HG03196 (cell line): ENCODE data around the gene KLF16.
A peak's percentile ranks its signal among the peaks of the same experiment; 100 is the strongest.

Source experiments
- ATAC-seq: cut with Tn5 transposase; IDR thresholded peaks from one replicate; pipeline ENCODE4 v1.9.1; 2021; ENCODE audit not compliant: unreplicated experiment

KLF16 gene

GRCh38 chr19:1856345-1856697, 7.1 kb downstream of the KLF16 start:
- ATAC-seq = no peak

GRCh38 chr19:1855828-1856255, 7.5 kb downstream of the KLF16 start:
- no peak for ATAC-seq

GRCh38 chr19:1855040-1855827, 8.1 kb downstream of the KLF16 start:
- peak; percentile 42 for ATAC-seq

GRCh38 chr19:1854542-1855039, 8.8 kb downstream of the KLF16 start:
- ATAC-seq = no peak

GRCh38 chr19:1854039-1854541, 9.3 kb downstream of the KLF16 start:
- ATAC-seq = no peak

- no peak for ATAC-seq
Observed at GRCh38 chr19:1853295-1854038, 9.9 kb downstream of the KLF16 start.

GRCh38 chr19:1852581-1853128, 10.7 kb downstream of the KLF16 start:
- ATAC-seq = no peak

GRCh38 chr19:1851654-1852580, 11.5 kb downstream of the KLF16 start:
- ATAC-seq = no peak

- no peak for ATAC-seq
Observed at GRCh38 chr19:1850809-1851653, 12.3 kb downstream of the KLF16 start.

GRCh38 chr19:1849886-1850398, 13.4 kb downstream of the KLF16 start:
- no peak for ATAC-seq

- ATAC-seq = no peak
Observed at GRCh38 chr19:1849132-1849474, 14.3 kb downstream of the KLF16 start.

- ATAC-seq = peak; percentile 63
Observed at GRCh38 chr19:1848399-1849131, 14.8 kb downstream of the KLF16 start, which contains the start of gene REXO1. TSS of gene REXO1 (minus strand) at chr19:1848483. CDS start at chr19:1848358, 125 bp downstream.

- peak; percentile 13 for ATAC-seq
Observed at GRCh38 chr19:1847684-1848398, 15.5 kb downstream of the KLF16 start.

- no peak for ATAC-seq
Observed at GRCh38 chr19:1847348-1847683, 16.1 kb downstream of the KLF16 start.

- no peak for ATAC-seq
Observed at GRCh38 chr19:1846517-1847204, 16.7 kb downstream of the KLF16 start.

- ATAC-seq = no peak
Observed at GRCh38 chr19:1845642-1846041, 17.7 kb downstream of the KLF16 start.

GRCh38 chr19:1845125-1845515, 18.3 kb downstream of the KLF16 start:
- ATAC-seq = no peak
